Subcutaneous abdominal adipose tissue (tissue), 5 donors: Measurements from ENCODE around the gene NCOA3.

Experiments used
- H3K27ac ChIP-seq: one replicate; pipeline ENCODE4 v1.7.0; 2013; ENCODE audit warnings: low read depth, mild to moderate bottlenecking, inconsistent platforms, low read length, moderate library complexity
- H3K27me3 ChIP-seq, 5 donors: one replicate each; pipeline ENCODE4 v1.7.0; 2013; ENCODE audit warnings: low read length in 5 of 5, inconsistent platforms in 1 of 5; ENCODE audit not compliant: control insufficient read depth in 5 of 5, insufficient read depth in 4 of 5
- H3K36me3 ChIP-seq, 5 donors: one replicate each; pipeline ENCODE4 v1.7.0; 2013; ENCODE audit warnings: low read length in 5 of 5; ENCODE audit not compliant: control insufficient read depth in 5 of 5, insufficient read depth in 5 of 5
- H3K4me1 ChIP-seq, 5 donors: one replicate each; pipeline ENCODE4 v1.7.0; 2013; ENCODE audit warnings: low read length in 5 of 5, mild to moderate bottlenecking in 3 of 5, moderate library complexity in 1 of 5; ENCODE audit not compliant: control insufficient read depth in 5 of 5, insufficient read depth in 5 of 5
- H3K4me3 ChIP-seq, 5 donors: one replicate each; pipeline ENCODE4 v1.7.0; 2013; ENCODE audit warnings: low read length in 5 of 5, low read depth in 1 of 5
- H3K9ac ChIP-seq, 5 donors: one replicate each; pipeline ENCODE4 v1.7.0; 2013; ENCODE audit warnings: low read length in 5 of 5, mild to moderate bottlenecking in 4 of 5, moderate library complexity in 3 of 5
- H3K9me3 ChIP-seq, 5 donors: one replicate each; pipeline ENCODE4 v1.7.0; 2013; ENCODE audit warnings: low read length in 5 of 5; ENCODE audit not compliant: control insufficient read depth in 5 of 5
- donor health status: healthy.
- donor health status: healthy.
- donor health status: healthy.
- donor health status: healthy.
- donor health status: healthy.

Gene NCOA3

GRCh38 chr20:47679462-47679861, 177.8 kb downstream of the NCOA3 start:
- H3K36me3 ChIP-seq = peaks cover 0 to 17% (median 8%) of the 10 kb centered on the region in 5 donors
- H3K27me3 ChIP-seq = no peaks in the 10 kb centered on the region
- no peak overlapping the region for H3K4me3 ChIP-seq

GRCh38 chr20:47680804-47681529, 179.3 kb downstream of the NCOA3 start:
- no peak overlapping the region for H3K4me3 ChIP-seq
- H3K27me3 ChIP-seq = no peaks in the 10 kb centered on the region
- H3K9me3 ChIP-seq = no peaks in the 10 kb centered on the region
- peaks cover 5 to 18% (median 12%) of the 10 kb centered on the region in 5 donors for H3K4me1 ChIP-seq
- H3K9ac ChIP-seq = no peak overlapping the region
- peaks cover 0 to 15% (median 8%) of the 10 kb centered on the region in 5 donors for H3K36me3 ChIP-seq
- no peak overlapping the region for H3K27ac ChIP-seq

More at GRCh38 chr20:47679462-47679861, 177.8 kb downstream of the NCOA3 start:
- Histone ChIP-seq H3K4me1 (peaks cover 5 to 18% (median 12%) of the 10 kb centered on the region in 5 donors), H3K27ac (no peak overlapping the region), H3K9me3 (no peaks in the 10 kb centered on the region), H3K9ac (no peak overlapping the region)

GRCh38 chr20:47682028-47682783, 180.5 kb downstream of the NCOA3 start:
- Histone ChIP-seq H3K27ac (no peak overlapping the region), H3K4me1 (peaks cover 5 to 18% (median 12%) of the 10 kb centered on the region in 5 donors), H3K9ac (no peak overlapping the region), H3K36me3 (peaks cover 0 to 19% (median 6%) of the 10 kb centered on the region in 5 donors), H3K4me3 (no peak overlapping the region), H3K27me3 (no peaks in the 10 kb centered on the region), H3K9me3 (no peaks in the 10 kb centered on the region)

- no peaks in the 10 kb centered on the region for H3K27me3 ChIP-seq
- H3K9ac ChIP-seq = no peak overlapping the region
- H3K9me3 ChIP-seq = no peaks in the 10 kb centered on the region
- no peak overlapping the region for H3K27ac ChIP-seq
- H3K4me1 ChIP-seq = peaks cover 5 to 18% (median 12%) of the 10 kb centered on the region in 5 donors
- no peak overlapping the region for H3K4me3 ChIP-seq
- H3K36me3 ChIP-seq = peaks cover 0 to 18% (median 6%) of the 10 kb centered on the region in 5 donors
These were observed 181.2 kb downstream of the NCOA3 start for GRCh38 chr20:47682916-47683315.

GRCh38 chr20:47684306-47685080, 182.8 kb downstream of the NCOA3 start:
- Histone ChIP-seq H3K27me3 (no peaks in the 10 kb centered on the region), H3K36me3 (peaks cover 0 to 21% (median 6%) of the 10 kb centered on the region in 5 donors), H3K9me3 (no peaks in the 10 kb centered on the region), H3K4me1 (peaks cover 5 to 18% (median 12%) of the 10 kb centered on the region in 5 donors), H3K4me3 (no peak overlapping the region), H3K27ac (no peak overlapping the region), H3K9ac (no peak overlapping the region)

GRCh38 chr20:47686545-47686944, 184.9 kb downstream of the NCOA3 start:
- H3K27me3 ChIP-seq = no peaks in the 10 kb centered on the region
- no peak overlapping the region for H3K9ac ChIP-seq
- peaks cover 0 to 29% (median 3%) of the 10 kb centered on the region in 5 donors for H3K36me3 ChIP-seq
- peaks cover 4 to 18% (median 13%) of the 10 kb centered on the region in 5 donors for H3K9me3 ChIP-seq
- peaks cover 5 to 15% (median 12%) of the 10 kb centered on the region in 5 donors for H3K4me1 ChIP-seq
- H3K4me3 ChIP-seq = no peak overlapping the region
- H3K27ac ChIP-seq = no peak overlapping the region

- no peak overlapping the region for H3K27ac ChIP-seq
- peaks cover 5 to 26% (median 21%) of the 10 kb centered on the region in 5 donors for H3K9me3 ChIP-seq
- peaks cover 2 to 7% (median 5%) of the 10 kb centered on the region in 5 donors for H3K4me1 ChIP-seq
- no peak overlapping the region for H3K4me3 ChIP-seq
- H3K36me3 ChIP-seq = peaks cover 0 to 29% (median 3%) of the 10 kb centered on the region in 5 donors
- no peaks in the 10 kb centered on the region for H3K27me3 ChIP-seq
- H3K9ac ChIP-seq = no peak overlapping the region
These were observed 185.7 kb downstream of the NCOA3 start for GRCh38 chr20:47687095-47687987.

- Histone ChIP-seq H3K36me3 (peaks cover 0 to 29% (median 3%) of the 10 kb centered on the region in 5 donors), H3K4me3 (no peak overlapping the region), H3K9me3 (peaks cover 7 to 35% (median 29%) of the 10 kb centered on the region in 5 donors), H3K27ac (no peak overlapping the region), H3K4me1 (no peaks in the 10 kb centered on the region), H3K9ac (no peak overlapping the region), H3K27me3 (no peaks in the 10 kb centered on the region)
These were observed 187.0 kb downstream of the NCOA3 start for GRCh38 chr20:47688385-47689381.
